BLaER1 (cell line): ENCODE data around the gene SAMD4A.
A peak's percentile ranks its signal among the peaks of the same experiment; 100 is the strongest.

Source experiments
- H3K27ac ChIP-seq: shearing (Covaris generic); formaldehyde crosslinking; 2 replicates; pipeline ENCODE4 v1.8.1; 2022
- H3K27me3 ChIP-seq: shearing (Covaris generic); formaldehyde crosslinking; 2 replicates; pipeline ENCODE4 v1.8.1; 2022
- H3K36me3 ChIP-seq: shearing (Covaris generic); formaldehyde crosslinking; 2 replicates; pipeline ENCODE4 v1.8.1; 2022
- H3K4me1 ChIP-seq: shearing (Covaris generic); formaldehyde crosslinking; 2 replicates; pipeline ENCODE4 v1.8.1; 2022
- H3K4me2 ChIP-seq: shearing (Covaris generic); formaldehyde crosslinking; 2 replicates; pipeline ENCODE4 v1.8.1; 2022
- H3K4me3 ChIP-seq: shearing (Covaris generic); formaldehyde crosslinking; 2 replicates; pipeline ENCODE4 v1.8.1; 2022
- H3K9ac ChIP-seq: shearing (Covaris generic); formaldehyde crosslinking; 2 replicates; pipeline ENCODE4 v1.8.1; 2022
- H3K9me3 ChIP-seq: shearing (Covaris generic); formaldehyde crosslinking; 2 replicates; pipeline ENCODE4 v1.8.1; 2022
- H4K20me1 ChIP-seq: shearing (Covaris generic); formaldehyde crosslinking; 2 replicates; pipeline ENCODE4 v1.8.1; 2022
- Cebpa-rat ChIP-seq: shearing (Covaris generic); IDR thresholded peaks from 2 replicates; pipeline ENCODE4 v1.8.1; 2022

SAMD4A gene

DNA sequence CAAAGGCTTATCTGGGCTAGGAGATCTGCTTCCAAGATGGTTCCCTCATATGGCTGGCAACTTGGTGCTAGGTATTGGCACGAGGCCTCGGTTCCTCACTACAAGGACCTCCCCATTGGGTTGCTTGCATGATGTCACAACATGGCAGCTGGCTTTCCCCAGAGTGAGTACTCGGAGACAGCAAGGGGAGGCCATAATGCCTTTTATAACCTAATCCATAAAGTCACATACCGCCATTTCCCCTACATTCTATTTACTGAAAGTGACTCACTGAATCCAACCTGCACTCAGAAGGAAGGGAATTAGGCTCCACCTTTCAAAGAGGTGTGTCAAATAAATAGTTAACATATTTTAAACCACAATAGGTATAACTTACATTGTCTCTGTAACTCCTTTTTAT lies 130.9 kb downstream of the SAMD4A start:
- Histone ChIP-seq H3K9ac (no peak overlapping the region), H3K4me1 (peaks cover 5% of the 10 kb centered on the region; the same call in 1 of the 2 replicates), H3K4me2 (no peak overlapping the region), H4K20me1 (peaks cover 42% of the 10 kb centered on the region; the same call in 1 of the 2 replicates), H3K36me3 (peaks cover 34% of the 10 kb centered on the region), H3K9me3 (peaks cover 17% of the 10 kb centered on the region), H3K4me3 (no peak overlapping the region), H3K27me3 (no peaks in the 10 kb centered on the region), H3K27ac (no peak overlapping the region)
- no peak for TF ChIP-seq Cebpa-rat

DNA sequence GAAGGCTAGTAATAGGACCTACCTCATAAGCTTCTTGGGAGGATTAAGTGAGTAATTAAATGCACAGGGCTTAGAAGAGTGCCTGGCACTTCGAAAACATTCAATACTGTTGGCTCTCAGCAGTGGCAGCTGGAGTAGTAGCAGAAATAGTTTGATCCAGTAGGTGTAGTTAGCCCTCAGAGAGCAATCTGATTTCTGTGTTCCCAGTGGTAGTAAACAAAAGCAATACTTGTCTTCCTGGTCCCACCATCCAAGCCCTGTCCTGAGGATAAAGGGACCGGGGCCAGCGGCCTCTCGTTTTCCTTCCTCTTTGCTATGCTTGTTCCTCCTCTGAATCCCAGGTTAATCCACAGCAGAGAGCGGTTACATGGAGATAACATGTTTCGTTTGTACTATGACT lies 131.6 kb downstream of the SAMD4A start:
- Histone ChIP-seq H3K9ac (no peak overlapping the region), H4K20me1 (peaks cover 49% of the 10 kb centered on the region; the same call in 1 of the 2 replicates), H3K4me1 (peaks cover 5% of the 10 kb centered on the region; the same call in 1 of the 2 replicates), H3K27ac (0 out of 2 replicates have a peak overlapping the region, but pooled peaks have one; percentile 7), H3K9me3 (peaks cover 10% of the 10 kb centered on the region), H3K4me3 (no peak overlapping the region), H3K27me3 (no peaks in the 10 kb centered on the region), H3K4me2 (no peak overlapping the region), H3K36me3 (peaks cover 41% of the 10 kb centered on the region)
- TF ChIP-seq Cebpa-rat: no peak

DNA sequence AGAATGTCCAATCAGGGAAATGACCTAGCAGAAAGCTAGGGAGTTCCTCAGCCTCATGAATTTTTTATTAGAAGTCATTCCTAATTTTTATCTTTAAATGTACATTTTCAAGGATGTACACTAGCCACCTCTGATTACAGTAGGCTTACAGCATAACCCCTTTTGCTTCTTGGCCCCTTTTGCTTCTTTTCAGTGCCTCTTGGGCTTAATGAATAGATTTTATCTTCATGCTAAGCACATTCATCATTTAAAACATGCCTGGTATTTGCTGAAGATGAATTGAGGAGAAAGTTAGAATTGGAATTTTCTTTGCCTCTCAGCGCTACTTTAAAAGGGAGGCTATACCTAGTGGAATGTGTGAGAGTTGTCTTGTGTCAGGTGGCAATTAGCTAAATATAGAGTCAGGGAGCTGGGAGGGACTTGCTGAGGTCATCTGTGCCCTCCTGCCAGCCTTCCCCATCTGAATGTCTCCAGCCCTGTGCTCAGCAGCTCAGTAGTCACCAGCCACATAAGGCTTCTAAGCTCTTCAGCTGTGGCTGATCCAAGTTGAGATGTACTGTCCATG lies 132.1 kb downstream of the SAMD4A start:
- Histone ChIP-seq H4K20me1 (peaks cover 49% of the 10 kb centered on the region; the same call in 1 of the 2 replicates), H3K27ac (no peak overlapping the region), H3K9me3 (peaks cover 6% of the 10 kb centered on the region)

DNA sequence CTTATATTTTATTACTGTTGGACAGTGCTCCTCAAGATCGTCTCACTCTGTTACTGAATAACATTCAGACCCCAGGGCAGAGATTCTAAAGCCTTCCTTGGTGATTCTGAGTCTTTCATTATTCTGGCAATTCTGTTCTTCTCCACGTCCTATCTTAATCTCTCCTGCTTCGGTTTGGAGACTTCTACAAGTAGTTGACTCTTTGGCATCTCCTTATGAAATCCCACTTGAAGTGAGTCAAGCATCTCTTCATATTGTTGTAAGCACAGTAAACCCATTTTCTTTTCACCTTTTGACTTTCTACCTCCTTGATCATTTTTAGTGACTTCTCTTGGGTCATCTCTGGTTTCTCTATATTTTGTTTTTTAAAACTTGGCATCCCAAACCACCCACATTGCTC lies 132.8 kb downstream of the SAMD4A start:
- Histone ChIP-seq H3K4me1 (peaks cover 5% of the 10 kb centered on the region; the same call in 1 of the 2 replicates), H3K27me3 (no peaks in the 10 kb centered on the region), H3K9me3 (no peaks in the 10 kb centered on the region; the same call in 1 of the 2 replicates), H4K20me1 (peaks cover 49% of the 10 kb centered on the region; the same call in 1 of the 2 replicates), H3K4me2 (no peak overlapping the region), H3K27ac (no peak overlapping the region), H3K36me3 (peaks cover 43% of the 10 kb centered on the region), H3K9ac (no peak overlapping the region), H3K4me3 (no peak overlapping the region)
- TF ChIP-seq Cebpa-rat: no peak

More for the DNA sequence above, 132.1 kb downstream of the SAMD4A start:
- Histone ChIP-seq H3K4me2 (no peak overlapping the region), H3K36me3 (peaks cover 43% of the 10 kb centered on the region), H3K9ac (no peak overlapping the region), H3K4me3 (no peak overlapping the region), H3K4me1 (peaks cover 5% of the 10 kb centered on the region; the same call in 1 of the 2 replicates), H3K27me3 (no peaks in the 10 kb centered on the region)
- no peak for TF ChIP-seq Cebpa-rat

DNA sequence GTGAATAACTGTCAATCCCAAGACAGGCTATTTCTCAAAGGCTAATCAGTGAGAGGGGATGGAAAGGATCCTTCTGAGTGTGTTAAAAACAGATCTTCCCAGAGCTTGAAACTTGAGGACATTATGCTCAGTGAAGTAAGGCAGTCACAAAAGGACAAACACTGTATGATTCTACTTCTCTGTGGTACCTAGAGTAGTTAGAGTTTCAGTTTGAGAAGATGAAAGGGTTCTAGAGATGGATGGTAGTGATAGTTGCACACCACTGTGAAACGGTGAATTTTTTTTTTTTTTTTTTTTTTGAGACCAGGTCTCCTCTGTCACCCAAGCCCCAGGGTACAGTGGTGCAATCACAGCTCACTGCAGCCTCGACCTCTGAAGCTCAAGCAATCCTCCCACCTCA lies 133.8 kb downstream of the SAMD4A start:
- TF ChIP-seq Cebpa-rat: no peak
- peaks cover 49% of the 10 kb centered on the region; the same call in 1 of the 2 replicates for H4K20me1 ChIP-seq
- H3K36me3 ChIP-seq: peaks cover 45% of the 10 kb centered on the region

DNA sequence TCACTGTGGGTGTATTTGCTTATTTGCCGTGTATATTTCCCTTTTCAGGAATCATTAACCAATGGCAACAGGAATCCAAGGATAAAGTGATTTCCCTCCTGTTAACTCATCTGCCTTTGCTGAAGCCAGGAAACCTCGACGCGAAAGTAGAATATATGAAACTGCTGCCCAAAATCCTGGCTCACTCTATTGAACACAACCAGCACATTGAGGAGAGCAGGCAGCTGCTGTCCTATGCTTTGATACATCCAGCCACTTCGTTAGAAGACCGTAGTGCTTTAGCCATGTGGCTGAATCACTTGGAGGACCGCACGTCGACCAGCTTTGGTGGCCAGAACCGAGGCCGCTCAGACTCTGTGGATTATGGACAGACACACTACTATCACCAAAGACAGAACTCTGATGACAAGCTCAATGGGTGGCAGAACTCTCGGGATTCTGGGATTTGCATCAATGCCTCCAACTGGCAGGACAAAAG lies 135.1 kb downstream of the SAMD4A start:
- Histone ChIP-seq H3K9me3 (no peaks in the 10 kb centered on the region; the same call in 1 of the 2 replicates), H3K4me1 (peaks cover 21% of the 10 kb centered on the region), H3K36me3 (peaks cover 47% of the 10 kb centered on the region), H3K4me3 (no peak overlapping the region), H3K4me2 (no peak overlapping the region), H3K9ac (no peak overlapping the region), H3K27ac (no peak overlapping the region), H4K20me1 (peaks cover 49% of the 10 kb centered on the region; the same call in 1 of the 2 replicates), H3K27me3 (no peaks in the 10 kb centered on the region)
- no peak for TF ChIP-seq Cebpa-rat

More for the DNA sequence above, 133.8 kb downstream of the SAMD4A start:
- H3K4me3 ChIP-seq: no peak overlapping the region
- H3K27me3 ChIP-seq: no peaks in the 10 kb centered on the region
- H3K27ac ChIP-seq: no peak overlapping the region
- H3K9me3 ChIP-seq: no peaks in the 10 kb centered on the region; the same call in 1 of the 2 replicates
- H3K4me2 ChIP-seq: no peak overlapping the region
- no peak overlapping the region for H3K9ac ChIP-seq
- H3K4me1 ChIP-seq: peaks cover 8% of the 10 kb centered on the region

DNA sequence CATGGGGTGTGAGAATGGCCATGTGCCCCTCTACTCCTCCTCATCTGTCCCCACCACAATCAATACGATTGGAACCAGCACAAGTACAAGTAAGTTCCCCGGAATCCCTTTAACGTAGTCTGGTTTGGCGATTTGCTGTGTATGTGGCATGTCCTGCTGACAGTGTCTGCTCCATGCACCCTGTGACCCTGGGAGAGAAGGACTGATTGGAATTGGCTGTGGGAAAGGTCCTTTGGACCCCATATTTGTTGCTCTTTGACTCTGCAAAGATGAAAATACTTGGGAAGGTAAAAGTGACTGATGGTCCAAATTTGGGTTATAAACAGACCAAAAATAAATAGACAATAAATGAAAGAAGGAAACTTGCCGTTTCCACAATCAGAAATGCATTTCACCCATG lies 135.6 kb downstream of the SAMD4A start:
- Histone ChIP-seq H3K4me2 (no peak overlapping the region), H3K27me3 (no peaks in the 10 kb centered on the region), H3K36me3 (peaks cover 46% of the 10 kb centered on the region), H4K20me1 (peaks cover 49% of the 10 kb centered on the region; the same call in 1 of the 2 replicates), H3K4me3 (no peak overlapping the region), H3K4me1 (peaks cover 26% of the 10 kb centered on the region), H3K9ac (no peak overlapping the region), H3K27ac (no peak overlapping the region), H3K9me3 (no peaks in the 10 kb centered on the region; the same call in 1 of the 2 replicates)
- TF ChIP-seq Cebpa-rat: no peak

DNA sequence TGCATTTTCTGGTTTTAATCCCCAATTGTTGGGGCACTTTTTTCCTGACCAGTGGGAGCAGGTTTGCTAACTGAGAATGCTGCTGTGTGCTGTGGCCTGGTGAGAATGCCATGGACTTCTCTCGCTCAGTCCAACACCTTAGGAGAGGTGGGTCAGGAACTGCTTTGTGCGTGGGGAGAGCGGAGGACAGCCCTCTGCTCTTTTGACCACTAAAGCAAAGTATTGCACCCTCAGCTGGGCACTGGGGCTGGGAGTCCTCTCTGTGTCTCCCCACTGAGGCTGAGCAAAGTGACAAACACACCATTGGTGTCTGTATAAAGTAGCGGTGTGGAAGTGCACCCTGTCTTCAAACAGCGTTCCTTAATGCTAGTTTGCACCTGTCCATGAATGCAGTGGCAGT lies 136.2 kb downstream of the SAMD4A start:
- TF ChIP-seq Cebpa-rat: no peak
- no peak overlapping the region for H3K27ac ChIP-seq
- H3K4me1 ChIP-seq: peaks cover 32% of the 10 kb centered on the region
- no peaks in the 10 kb centered on the region; the same call in 1 of the 2 replicates for H3K9me3 ChIP-seq
- H4K20me1 ChIP-seq: peaks cover 49% of the 10 kb centered on the region; the same call in 1 of the 2 replicates
- H3K4me2 ChIP-seq: no peak overlapping the region
- no peak overlapping the region for H3K9ac ChIP-seq
- H3K27me3 ChIP-seq: no peaks in the 10 kb centered on the region
- H3K4me3 ChIP-seq: no peak overlapping the region
- H3K36me3 ChIP-seq: peaks cover 43% of the 10 kb centered on the region

DNA sequence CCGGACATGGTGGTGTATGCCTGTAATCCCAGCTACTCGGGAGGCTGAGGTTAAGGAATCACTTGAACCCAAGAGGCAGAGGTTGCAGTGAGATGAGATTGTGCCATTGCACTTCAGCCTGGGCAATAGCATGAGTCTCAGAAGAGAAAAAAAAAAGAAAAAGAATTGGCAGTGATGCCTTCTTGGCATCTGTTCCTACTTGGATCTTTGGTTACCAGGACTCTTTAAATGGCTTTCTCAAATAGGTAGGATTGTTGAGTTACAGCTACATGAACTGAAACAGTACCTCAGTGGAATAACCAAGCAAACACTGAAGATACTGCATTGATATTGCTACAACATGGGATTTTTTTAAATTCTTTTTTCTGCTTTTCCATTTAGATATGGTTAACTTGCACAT lies 136.8 kb downstream of the SAMD4A start:
- Histone ChIP-seq H3K27me3 (no peaks in the 10 kb centered on the region), H3K4me2 (no peak overlapping the region), H3K27ac (no peak overlapping the region), H3K36me3 (peaks cover 43% of the 10 kb centered on the region), H4K20me1 (peaks cover 44% of the 10 kb centered on the region; the same call in 1 of the 2 replicates), H3K4me1 (peaks cover 38% of the 10 kb centered on the region), H3K9ac (no peak overlapping the region), H3K9me3 (no peaks in the 10 kb centered on the region; the same call in 1 of the 2 replicates), H3K4me3 (no peak overlapping the region)
- TF ChIP-seq Cebpa-rat: no peak

DNA sequence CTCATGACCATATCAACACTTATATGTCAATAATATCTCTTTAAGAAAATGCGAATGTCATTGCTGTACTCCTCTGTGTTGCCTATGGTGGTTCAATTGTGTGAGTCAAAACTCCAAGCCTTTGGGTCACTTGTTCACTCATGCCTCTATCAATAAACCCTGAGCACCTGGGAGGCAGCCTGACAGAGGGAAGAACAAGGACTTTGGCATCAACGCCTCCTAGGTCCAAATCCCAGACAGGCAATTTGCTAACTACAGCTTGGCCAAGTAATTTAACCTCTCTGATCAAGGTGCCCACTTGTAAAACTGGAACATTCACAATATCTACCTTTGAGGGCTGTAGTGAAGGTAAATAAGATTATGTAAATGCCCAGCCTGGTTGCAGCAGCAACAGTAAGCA lies 137.8 kb downstream of the SAMD4A start:
- no peaks in the 10 kb centered on the region for H3K27me3 ChIP-seq
- H3K4me1 ChIP-seq: peaks cover 44% of the 10 kb centered on the region
- no peak for TF ChIP-seq Cebpa-rat
- no peak overlapping the region for H3K4me2 ChIP-seq
- no peaks in the 10 kb centered on the region; the same call in 1 of the 2 replicates for H3K9me3 ChIP-seq
- peaks cover 36% of the 10 kb centered on the region; the same call in 1 of the 2 replicates for H4K20me1 ChIP-seq
- peaks cover 43% of the 10 kb centered on the region for H3K36me3 ChIP-seq
- H3K27ac ChIP-seq: no peak overlapping the region
- H3K9ac ChIP-seq: no peak overlapping the region
- H3K4me3 ChIP-seq: no peak overlapping the region
